ENCODE measurements around the gene SIGLEC8. TPM values are rescaled to one million over a fixed set of nuclear protein-coding genes. Genes with fewer than 3 reads are reported as not detected.

Gene SIGLEC8
- total and polyA plus RNA-seq, 9 of the 15 experiments (the other 6 are each of a cell fraction or from before 2014, with no cell fraction given) = 0.04 to 0.65 (median 0.39) TPM

DNA sequence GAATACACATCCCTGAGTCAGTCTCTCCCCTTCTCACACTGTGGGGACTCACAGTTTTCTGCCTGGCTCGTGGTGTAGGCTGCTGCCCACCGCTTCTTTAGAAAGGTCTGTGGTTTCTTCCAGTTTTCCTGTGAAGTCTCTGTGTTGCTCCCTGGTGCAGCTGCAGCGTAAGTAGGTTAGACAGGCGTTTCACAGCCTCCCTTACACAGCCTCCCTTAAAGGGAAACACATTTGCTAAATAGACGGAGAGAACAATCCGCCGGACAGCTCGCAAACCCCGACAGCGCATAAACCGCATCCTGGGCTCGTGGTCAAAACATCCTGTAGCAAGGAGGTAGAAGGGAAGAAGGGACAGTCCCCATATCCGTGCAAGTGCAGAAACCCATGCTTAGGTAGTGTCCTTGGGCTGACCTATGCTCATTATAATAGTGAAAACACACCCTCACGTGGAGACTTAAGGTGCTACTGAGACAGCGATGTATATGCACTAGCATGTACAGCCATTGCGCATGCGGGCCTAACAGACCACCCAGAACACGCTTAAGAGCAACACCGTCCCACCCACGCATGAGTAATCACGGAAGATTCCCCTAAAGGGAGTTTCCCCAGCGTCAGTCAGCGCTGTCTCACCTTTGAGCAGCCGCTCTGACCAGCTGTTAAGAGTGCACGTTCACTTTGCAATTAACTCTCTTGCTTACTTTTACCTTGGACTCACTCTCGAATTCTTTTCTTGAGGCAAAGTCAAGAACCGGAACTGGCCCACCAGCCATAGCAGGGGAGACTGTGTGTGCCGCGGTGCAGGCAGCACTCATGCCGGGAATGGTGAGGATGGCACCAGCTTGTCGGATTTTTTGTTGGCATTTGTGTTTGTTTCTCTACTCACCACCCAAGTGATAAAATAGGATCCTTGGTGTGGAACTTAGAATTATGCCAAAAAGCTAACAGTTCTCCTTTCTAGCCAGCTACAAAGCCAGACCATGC, 16.6 kb downstream of the SIGLEC8 start (continued):
- TF ChIP-seq, protein P1, sequence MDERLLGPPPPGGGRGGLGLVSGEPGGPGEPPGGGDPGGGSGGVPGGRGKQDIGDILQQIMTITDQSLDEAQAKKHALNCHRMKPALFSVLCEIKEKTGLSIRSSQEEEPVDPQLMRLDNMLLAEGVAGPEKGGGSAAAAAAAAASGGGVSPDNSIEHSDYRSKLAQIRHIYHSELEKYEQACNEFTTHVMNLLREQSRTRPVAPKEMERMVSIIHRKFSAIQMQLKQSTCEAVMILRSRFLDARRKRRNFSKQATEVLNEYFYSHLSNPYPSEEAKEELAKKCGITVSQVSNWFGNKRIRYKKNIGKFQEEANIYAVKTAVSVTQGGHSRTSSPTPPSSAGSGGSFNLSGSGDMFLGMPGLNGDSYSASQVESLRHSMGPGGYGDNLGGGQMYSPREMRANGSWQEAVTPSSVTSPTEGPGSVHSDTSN (CRISPR knock-in tag; IDR thresholded peaks at IDR 0.05; ENCODE audit: low read depth) = no peak
- TF ChIP-seq, protein P1 (tag; conservative IDR thresholded peaks at IDR 0.05; ENCODE audit: low read depth) = peak; percentile 47; the same call in 1 of the 2 replicates

GRCh38 chr19:51440846-51441409, 17.3 kb downstream of the SIGLEC8 start:
- H3K27ac ChIP-seq (ENCODE audit: extremely low read depth, low read depth, low read length) = peak overlapping the region; percentile 83
- TSS peak; percentile 70 for BruUV-seq (replicated peaks)
- FAIRE-seq (no peak), DNase-seq (ENCODE audit: extremely low read depth in 1 of 4, low spot score in 3 of 4) (peak; percentile 54 to 84 (median 62)), ATAC-seq (peak; percentile 86)
- H3K4me3 ChIP-seq = peak overlapping the region; percentile 32
- no peaks in the 10 kb centered on the region; the same call in 2 of the 3 replicates for H3K79me2 ChIP-seq (ENCODE audit: control insufficient read depth, insufficient read depth, low read length)
- peak overlapping the region; percentile 74 to 89 for H3K9ac ChIP-seq (ENCODE audit: insufficient read depth in 1 of 2, low read depth in 2 of 2, low read length in 2 of 2)
- no peaks in the 10 kb centered on the region for H3K9me1 ChIP-seq (ENCODE audit: control insufficient read depth, insufficient read depth, low read length)
- POLR2A ChIA-PET = interaction anchor here (0.6 to 1.1 kb wide), 7 partner anchors 14 to 1246 kb away, joined by 3 to 4 read pairs (median 3); partner anchors contain the start of gene ZNF175
- H4K20me1 ChIP-seq (replicated peaks; ENCODE audit: control insufficient read depth, insufficient read depth, low read length) = no peaks in the 10 kb centered on the region
- intact Hi-C loops (cut with micrococcal nuclease) (no loop called here), in situ Hi-C loops (cut with MboI) (no loop called here)
- H3K4me1 ChIP-seq (replicated peaks in 1 of 2; ENCODE audit: control insufficient read depth in 2 of 2, insufficient read depth in 2 of 2, low read length in 2 of 2) = peaks cover 16 to 24% of the 10 kb centered on the region in 2 experiments
- H2AFZ ChIP-seq (ENCODE audit: low read depth, low read length) = peak overlapping the region; percentile 90
- H3K9me3 ChIP-seq (replicated peaks; ENCODE audit: control insufficient read depth, insufficient read depth, low read depth, low read length) = no peaks in the 10 kb centered on the region
- H3K27me3 ChIP-seq (ENCODE audit: control insufficient read depth in 2 of 2, insufficient read depth in 2 of 2, low read length in 2 of 2) = no peaks in the 10 kb centered on the region
- H3K4me2 ChIP-seq (ENCODE audit: insufficient read depth, low read length) = peak overlapping the region; percentile 96
- CTCF ChIA-PET (ENCODE audit: low intra/inter-chr PET ratio) = no interaction called here
- 0% methylated on average over 11 of the region's 11 CpGs for WGBS (ENCODE audit: insufficient coverage, low coverage, missing lambda C conversion rate)
- no peaks in the 10 kb centered on the region for H3K36me3 ChIP-seq (ENCODE audit: control insufficient read depth, insufficient read depth, low read length)
- TF ChIP-seq ZNF212 (CRISPR knock-in tag; IDR thresholded peaks at IDR 0.05) (no peak), TBL1XR1 (IDR thresholded peaks at IDR 0.05; ENCODE audit: low read length in 2 of 2) (no peak; a peak in 1 of 4 replicates), SMARCA4 (IDR thresholded peaks at IDR 0.05) (peak; percentile 36; the same call in 1 of the 2 replicates)
- TF ChIP-seq, protein P2, sequence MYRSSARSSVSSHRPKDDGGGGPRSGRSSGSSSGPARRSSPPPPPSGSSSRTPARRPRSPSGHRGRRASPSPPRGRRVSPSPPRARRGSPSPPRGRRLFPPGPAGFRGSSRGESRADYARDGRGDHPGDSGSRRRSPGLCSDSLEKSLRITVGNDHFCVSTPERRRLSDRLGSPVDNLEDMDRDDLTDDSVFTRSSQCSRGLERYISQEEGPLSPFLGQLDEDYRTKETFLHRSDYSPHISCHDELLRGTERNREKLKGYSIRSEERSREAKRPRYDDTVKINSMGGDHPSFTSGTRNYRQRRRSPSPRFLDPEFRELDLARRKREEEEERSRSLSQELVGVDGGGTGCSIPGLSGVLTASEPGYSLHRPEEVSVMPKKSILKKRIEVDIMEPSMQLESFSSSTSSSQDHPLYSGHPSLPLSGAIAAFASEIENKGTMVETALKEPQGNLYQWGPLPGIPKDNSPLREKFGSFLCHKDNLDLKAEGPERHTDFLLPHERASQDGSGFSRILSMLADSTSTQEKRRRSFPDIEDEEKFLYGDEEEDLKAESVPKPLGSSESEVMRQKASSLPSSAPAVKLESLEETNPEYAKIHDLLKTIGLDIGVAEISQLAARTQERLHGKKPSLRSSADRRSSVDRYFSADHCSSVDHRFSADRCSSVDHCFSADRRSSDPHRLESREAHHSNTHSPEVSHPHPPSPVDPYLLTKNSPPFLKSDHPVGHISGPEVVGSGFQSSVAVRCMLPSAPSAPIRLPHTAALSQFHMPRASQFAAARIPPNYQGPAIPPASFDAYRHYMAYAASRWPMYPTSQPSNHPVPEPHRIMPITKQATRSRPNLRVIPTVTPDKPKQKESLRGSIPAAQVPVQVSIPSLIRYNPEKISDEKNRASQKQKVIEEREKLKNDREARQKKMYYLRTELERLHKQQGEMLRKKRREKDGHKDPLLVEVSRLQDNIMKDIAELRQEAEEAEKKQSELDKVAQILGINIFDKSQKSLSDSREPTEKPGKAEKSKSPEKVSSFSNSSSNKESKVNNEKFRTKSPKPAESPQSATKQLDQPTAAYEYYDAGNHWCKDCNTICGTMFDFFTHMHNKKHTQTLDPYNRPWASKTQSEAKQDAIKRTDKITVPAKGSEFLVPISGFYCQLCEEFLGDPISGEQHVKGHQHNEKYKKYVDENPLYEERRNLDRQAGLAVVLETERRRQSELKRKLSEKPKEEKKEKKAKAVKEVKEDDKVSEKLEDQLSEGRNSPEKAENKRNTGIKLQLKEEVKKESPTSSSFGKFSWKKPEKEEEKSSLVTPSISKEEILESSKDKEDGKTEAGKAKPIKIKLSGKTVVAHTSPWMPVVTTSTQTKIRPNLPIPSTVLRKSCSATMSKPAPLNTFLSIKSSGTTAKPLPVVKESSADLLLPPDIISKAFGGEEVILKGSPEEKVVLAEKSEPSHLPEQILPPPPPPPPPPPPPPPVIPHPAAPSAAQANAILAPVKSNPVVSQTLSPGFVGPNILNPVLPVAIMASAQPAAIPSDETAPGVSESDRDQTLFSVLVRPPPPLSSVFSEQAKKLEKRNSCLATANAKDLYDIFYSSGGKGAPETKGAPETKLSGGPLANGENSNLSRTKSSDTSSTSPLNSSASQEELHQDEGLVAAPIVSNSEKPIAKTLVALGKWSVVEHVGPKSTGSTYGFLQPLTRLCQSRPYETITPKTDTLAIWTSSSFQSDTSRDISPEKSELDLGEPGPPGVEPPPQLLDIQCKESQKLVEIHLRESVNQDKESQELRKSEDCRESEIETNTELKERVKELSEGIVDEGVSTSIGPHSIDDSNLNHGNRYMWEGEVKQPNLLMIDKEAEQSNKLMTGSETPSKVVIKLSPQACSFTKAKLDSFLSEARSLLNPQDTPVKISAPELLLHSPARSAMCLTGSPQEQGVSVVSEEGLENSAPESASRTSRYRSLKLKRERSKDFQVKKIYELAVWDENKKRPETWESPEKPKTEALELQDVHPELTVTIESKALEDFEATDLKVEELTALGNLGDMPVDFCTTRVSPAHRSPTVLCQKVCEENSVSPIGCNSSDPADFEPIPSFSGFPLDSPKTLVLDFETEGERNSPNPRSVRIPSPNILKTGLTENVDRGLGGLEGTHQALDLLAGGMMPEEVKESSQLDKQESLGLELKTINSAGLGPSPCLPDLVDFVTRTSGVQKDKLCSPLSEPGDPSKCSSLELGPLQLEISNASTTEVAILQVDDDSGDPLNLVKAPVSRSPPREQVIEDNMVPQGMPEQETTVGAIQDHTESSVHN (IDR thresholded peaks at IDR 0.05; ENCODE audit: borderline replicate concordance in 1 of 2, low read depth in 1 of 2) = no peak

All from K562 (cell line).